ENCODE data around the gene SNX32.

- TF ChIP-seq, protein P1, sequence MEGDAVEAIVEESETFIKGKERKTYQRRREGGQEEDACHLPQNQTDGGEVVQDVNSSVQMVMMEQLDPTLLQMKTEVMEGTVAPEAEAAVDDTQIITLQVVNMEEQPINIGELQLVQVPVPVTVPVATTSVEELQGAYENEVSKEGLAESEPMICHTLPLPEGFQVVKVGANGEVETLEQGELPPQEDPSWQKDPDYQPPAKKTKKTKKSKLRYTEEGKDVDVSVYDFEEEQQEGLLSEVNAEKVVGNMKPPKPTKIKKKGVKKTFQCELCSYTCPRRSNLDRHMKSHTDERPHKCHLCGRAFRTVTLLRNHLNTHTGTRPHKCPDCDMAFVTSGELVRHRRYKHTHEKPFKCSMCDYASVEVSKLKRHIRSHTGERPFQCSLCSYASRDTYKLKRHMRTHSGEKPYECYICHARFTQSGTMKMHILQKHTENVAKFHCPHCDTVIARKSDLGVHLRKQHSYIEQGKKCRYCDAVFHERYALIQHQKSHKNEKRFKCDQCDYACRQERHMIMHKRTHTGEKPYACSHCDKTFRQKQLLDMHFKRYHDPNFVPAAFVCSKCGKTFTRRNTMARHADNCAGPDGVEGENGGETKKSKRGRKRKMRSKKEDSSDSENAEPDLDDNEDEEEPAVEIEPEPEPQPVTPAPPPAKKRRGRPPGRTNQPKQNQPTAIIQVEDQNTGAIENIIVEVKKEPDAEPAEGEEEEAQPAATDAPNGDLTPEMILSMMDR (IDR thresholded peaks at IDR 0.05; ENCODE audit: insufficient read depth, low read length): no peak
- TF ChIP-seq POLR2AphosphoS5 (IDR thresholded peaks at IDR 0.05; ENCODE audit: low read depth): peak; percentile 98
- TF ChIP-seq, protein P2, sequence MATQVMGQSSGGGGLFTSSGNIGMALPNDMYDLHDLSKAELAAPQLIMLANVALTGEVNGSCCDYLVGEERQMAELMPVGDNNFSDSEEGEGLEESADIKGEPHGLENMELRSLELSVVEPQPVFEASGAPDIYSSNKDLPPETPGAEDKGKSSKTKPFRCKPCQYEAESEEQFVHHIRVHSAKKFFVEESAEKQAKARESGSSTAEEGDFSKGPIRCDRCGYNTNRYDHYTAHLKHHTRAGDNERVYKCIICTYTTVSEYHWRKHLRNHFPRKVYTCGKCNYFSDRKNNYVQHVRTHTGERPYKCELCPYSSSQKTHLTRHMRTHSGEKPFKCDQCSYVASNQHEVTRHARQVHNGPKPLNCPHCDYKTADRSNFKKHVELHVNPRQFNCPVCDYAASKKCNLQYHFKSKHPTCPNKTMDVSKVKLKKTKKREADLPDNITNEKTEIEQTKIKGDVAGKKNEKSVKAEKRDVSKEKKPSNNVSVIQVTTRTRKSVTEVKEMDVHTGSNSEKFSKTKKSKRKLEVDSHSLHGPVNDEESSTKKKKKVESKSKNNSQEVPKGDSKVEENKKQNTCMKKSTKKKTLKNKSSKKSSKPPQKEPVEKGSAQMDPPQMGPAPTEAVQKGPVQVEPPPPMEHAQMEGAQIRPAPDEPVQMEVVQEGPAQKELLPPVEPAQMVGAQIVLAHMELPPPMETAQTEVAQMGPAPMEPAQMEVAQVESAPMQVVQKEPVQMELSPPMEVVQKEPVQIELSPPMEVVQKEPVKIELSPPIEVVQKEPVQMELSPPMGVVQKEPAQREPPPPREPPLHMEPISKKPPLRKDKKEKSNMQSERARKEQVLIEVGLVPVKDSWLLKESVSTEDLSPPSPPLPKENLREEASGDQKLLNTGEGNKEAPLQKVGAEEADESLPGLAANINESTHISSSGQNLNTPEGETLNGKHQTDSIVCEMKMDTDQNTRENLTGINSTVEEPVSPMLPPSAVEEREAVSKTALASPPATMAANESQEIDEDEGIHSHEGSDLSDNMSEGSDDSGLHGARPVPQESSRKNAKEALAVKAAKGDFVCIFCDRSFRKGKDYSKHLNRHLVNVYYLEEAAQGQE (IDR thresholded peaks at IDR 0.05; ENCODE audit: insufficient replicate concordance, low read depth): peak; percentile 62
- TF ChIP-seq GABPA (IDR thresholded peaks at IDR 0.05; ENCODE audit: low read depth): peak; percentile 93
- peak; percentile 22; the same call in 1 of the 2 replicates for TF ChIP-seq SPI1 (IDR thresholded peaks at IDR 0.05; ENCODE audit: borderline replicate concordance, low read depth)
These were observed 24.3 kb downstream of the SNX32 start, which contains the start of gene CFL1 for GRCh38 chr11:65857853-65858680.

Data from HL-60 (cell line).